Epithelial cell of umbilical artery (primary cell): Measurements from ENCODE around the gene SF3B1. TPM values are rescaled to one million over a fixed set of nuclear protein-coding genes. Genes with fewer than 3 reads are reported as not detected.

Experiments used
- total RNA-seq: library from RNA; depleted of rRNA; stranded (reverse); fragments of >200 nt; gene quantifications from 2 replicates; pipeline ENCODE4 v1.2.3, GENCODE V29; 2014

Gene SF3B1, protein sequence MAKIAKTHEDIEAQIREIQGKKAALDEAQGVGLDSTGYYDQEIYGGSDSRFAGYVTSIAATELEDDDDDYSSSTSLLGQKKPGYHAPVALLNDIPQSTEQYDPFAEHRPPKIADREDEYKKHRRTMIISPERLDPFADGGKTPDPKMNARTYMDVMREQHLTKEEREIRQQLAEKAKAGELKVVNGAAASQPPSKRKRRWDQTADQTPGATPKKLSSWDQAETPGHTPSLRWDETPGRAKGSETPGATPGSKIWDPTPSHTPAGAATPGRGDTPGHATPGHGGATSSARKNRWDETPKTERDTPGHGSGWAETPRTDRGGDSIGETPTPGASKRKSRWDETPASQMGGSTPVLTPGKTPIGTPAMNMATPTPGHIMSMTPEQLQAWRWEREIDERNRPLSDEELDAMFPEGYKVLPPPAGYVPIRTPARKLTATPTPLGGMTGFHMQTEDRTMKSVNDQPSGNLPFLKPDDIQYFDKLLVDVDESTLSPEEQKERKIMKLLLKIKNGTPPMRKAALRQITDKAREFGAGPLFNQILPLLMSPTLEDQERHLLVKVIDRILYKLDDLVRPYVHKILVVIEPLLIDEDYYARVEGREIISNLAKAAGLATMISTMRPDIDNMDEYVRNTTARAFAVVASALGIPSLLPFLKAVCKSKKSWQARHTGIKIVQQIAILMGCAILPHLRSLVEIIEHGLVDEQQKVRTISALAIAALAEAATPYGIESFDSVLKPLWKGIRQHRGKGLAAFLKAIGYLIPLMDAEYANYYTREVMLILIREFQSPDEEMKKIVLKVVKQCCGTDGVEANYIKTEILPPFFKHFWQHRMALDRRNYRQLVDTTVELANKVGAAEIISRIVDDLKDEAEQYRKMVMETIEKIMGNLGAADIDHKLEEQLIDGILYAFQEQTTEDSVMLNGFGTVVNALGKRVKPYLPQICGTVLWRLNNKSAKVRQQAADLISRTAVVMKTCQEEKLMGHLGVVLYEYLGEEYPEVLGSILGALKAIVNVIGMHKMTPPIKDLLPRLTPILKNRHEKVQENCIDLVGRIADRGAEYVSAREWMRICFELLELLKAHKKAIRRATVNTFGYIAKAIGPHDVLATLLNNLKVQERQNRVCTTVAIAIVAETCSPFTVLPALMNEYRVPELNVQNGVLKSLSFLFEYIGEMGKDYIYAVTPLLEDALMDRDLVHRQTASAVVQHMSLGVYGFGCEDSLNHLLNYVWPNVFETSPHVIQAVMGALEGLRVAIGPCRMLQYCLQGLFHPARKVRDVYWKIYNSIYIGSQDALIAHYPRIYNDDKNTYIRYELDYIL
- total RNA-seq, result 180 and 618 TPM in 2 replicates

DNA sequence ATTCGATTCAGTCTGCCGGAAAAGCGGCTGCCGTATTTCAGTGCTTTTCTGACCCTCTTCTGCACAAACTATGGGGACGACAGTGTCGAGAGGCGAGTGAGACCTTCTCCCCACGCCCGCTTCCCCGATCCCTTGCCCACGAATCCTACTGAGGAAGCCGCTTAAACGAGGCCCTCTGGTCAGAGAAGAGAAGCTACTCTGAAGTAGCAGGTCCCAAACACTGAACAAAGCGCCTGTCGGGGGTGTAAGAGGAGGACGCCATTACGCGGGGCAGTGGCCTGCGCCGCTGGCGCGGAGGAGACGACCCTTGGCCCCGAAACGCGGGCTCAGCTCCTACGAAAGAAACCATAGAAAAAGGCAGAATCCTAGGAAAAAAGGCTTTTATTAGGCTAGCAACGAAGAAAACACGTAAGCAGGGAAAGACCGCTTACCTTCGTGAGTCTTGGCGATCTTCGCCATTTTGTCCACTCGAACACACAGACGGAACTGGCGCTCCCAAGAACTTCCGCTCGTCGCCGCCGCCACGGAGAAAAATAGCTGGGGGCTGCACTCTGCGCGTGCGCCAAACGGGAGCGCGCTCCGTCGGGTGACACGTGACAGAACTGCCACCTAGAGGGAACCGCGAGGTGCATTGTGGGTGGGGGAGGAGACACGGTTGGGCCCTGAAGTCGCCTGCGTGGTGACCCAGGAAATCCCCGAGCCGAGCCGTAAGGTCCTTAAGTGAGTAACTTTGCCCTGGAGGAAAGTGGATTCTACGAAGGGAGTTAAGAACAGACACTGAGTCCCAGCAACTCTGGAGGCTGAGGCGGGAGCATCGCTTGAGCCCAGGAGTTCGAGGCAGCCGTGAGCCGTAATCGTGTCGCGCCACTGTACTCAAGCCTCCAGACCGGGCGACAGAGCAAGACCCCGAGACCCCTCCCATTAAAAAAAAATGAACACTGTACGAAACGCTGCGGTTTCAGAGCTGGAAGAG lies at the start of gene SF3B1:
Gene SF3B1, minus strand, starts transcription at position 488 of the 973 bp plus-strand sequence. Its CDS starts 29 bp downstream, at position 459.

DNA sequence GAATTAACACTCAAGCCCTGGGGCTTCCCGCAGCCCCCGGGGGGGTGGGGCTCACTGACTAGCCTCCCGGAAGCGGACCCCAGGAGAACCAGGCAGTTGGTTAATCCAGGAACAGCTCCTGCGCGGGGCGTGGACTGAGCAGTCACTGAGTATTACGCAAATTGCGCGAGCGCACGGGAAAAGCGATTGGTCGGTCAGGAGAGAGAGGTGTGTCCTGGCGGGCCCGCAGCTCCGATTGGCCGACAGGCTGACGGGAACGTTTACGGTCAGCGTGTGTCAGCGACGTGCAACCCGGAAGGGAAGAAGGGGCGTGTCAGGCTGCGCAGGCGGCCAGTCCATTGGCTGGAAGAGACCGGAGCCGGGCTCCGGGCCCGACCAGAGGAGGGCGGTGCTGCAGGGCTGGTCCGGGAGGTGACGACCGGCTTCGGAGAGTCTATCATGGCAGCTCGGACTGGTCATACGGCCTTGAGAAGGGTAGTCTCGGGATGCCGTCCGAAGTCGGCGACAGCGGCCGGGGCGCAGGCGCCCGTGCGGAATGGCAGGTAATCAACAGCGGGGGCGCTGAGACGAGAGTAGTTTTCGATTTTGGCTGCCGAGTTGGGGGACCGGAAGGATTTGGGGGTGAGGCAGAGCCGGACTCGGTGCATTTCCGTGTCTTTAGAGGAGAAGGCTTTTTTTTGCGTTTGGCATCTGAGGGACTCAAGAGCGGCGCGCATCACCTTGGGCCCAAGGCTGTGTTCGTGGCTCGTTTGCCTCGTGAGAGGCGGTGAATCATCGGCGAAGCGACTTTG lies 18.5 kb upstream of the SF3B1 start, which contains the start of gene COQ10B:
Gene COQ10B, plus strand, starts transcription at position 430 of the 791 bp plus-strand sequence. Its CDS starts 9 bp downstream, at position 439.

Other genes with a start within 250 kb of the SF3B1 start
- 2.6 and 3.6 TPM in 2 replicates for gene ANKRD44, start 124.2 kb downstream of the SF3B1 start, total RNA-seq
- 34.1 and 38.0 TPM in 2 replicates for gene COQ10B, start 18.5 kb upstream of the SF3B1 start, total RNA-seq
- gene HSPD1, start 64.8 kb upstream of the SF3B1 start, total RNA-seq, result 260 and 412 TPM in 2 replicates
- gene HSPE1, start 65.4 kb upstream of the SF3B1 start, total RNA-seq, result 202 and 207 TPM in 2 replicates
- gene MOB4, start 81.0 kb upstream of the SF3B1 start, total RNA-seq, result 29.6 and 50.3 TPM in 2 replicates
- 2.7 and 5.5 TPM in 2 replicates for gene RFTN2, start 240.6 kb upstream of the SF3B1 start, total RNA-seq